Measurements from ENCODE around the gene PXDC1.

- TF ChIP-seq POLR2A (IDR thresholded peaks at IDR 0.05) (no peak), CTCF (IDR thresholded peaks at IDR 0.05) (no peak), EP300 (IDR thresholded peaks at IDR 0.05) (no peak), POLR2AphosphoS5 (IDR thresholded peaks at IDR 0.05) (no peak)
Measured at GRCh38 chr6:3693831-3694230, 57.7 kb downstream of the PXDC1 start.

All from stomach (tissue), 4 donors.